Measurements from ENCODE around the gene TEN1. TPM values are rescaled to one million over a fixed set of nuclear protein-coding genes. Genes with fewer than 3 reads are reported as not detected.
A peak's percentile ranks its signal among the peaks of the same experiment; 100 is the strongest.

The TEN1 gene
- polyA plus RNA-seq, 3 donors: 23.5 to 27.0 (median 25.5) TPM

GRCh38 chr17:76003915-76004314, 24.9 kb downstream of the TEN1 start:
- DNase-seq: no peak

- no peak for DNase-seq
Observed at GRCh38 chr17:76004750-76005262, 25.8 kb downstream of the TEN1 start.

GRCh38 chr17:76005263-76006149, 26.5 kb downstream of the TEN1 start:
- DNase-seq: no peak

GRCh38 chr17:76007131-76007849, 28.2 kb downstream of the TEN1 start:
- no peak for DNase-seq

- no peak for DNase-seq
Observed at GRCh38 chr17:76007850-76008165, 28.8 kb downstream of the TEN1 start.

GRCh38 chr17:76008208-76008607, 29.2 kb downstream of the TEN1 start:
- no peak for DNase-seq

- no peak for DNase-seq
Observed at GRCh38 chr17:76008630-76009425, 29.8 kb downstream of the TEN1 start.

GRCh38 chr17:76009447-76009846, 30.4 kb downstream of the TEN1 start:
- no peak for DNase-seq

- no peak for DNase-seq
Observed at GRCh38 chr17:76009969-76010661, 31.1 kb downstream of the TEN1 start.

- DNase-seq: no peak
Observed at GRCh38 chr17:76011951-76012350, 32.9 kb downstream of the TEN1 start.

GRCh38 chr17:76013377-76013932, 34.4 kb downstream of the TEN1 start:
- DNase-seq: no peak

- DNase-seq: peak; percentile 75
Observed at GRCh38 chr17:76014100-76014924, 35.3 kb downstream of the TEN1 start.

- no peak for DNase-seq
Observed at GRCh38 chr17:76014925-76015261, 35.9 kb downstream of the TEN1 start.

- no peak for DNase-seq
Observed at GRCh38 chr17:76017481-76018339, 38.7 kb downstream of the TEN1 start.

GRCh38 chr17:76018340-76018680, 39.3 kb downstream of the TEN1 start:
- no peak for DNase-seq

- DNase-seq: no peak
Observed at GRCh38 chr17:76018801-76019200, 39.8 kb downstream of the TEN1 start.

GRCh38 chr17:76019833-76020467, 40.9 kb downstream of the TEN1 start:
- DNase-seq: no peak

- DNase-seq: no peak
Observed at GRCh38 chr17:76022285-76022684, 43.2 kb downstream of the TEN1 start.
